Testis (tissue), 2 donors: ENCODE measurements around the gene FAM53B.

Experiments
- POLR2A ChIP-seq: fragments of 450-650 bp; IDR thresholded peaks from one replicate; pipeline ENCODE4 v1.6.1; 2017; ENCODE audit warnings: antibody characterized with exemption, mild to moderate bottlenecking, moderate library complexity
- TF ChIP-seq, protein P1 (sequence below), 3 experiments: fragments of 450-650 bp in 2 of 3; fragments of 200-600 bp in 1 of 3; sonication (generic) in 1 of 3; IDR thresholded peaks; one replicate each; pipeline ENCODE4 v1.5.1; 2016 to 2019; ENCODE audit warnings: antibody characterized with exemption in 3 of 3, mild to moderate bottlenecking in 2 of 3, moderate library complexity in 1 of 3

DNA sequence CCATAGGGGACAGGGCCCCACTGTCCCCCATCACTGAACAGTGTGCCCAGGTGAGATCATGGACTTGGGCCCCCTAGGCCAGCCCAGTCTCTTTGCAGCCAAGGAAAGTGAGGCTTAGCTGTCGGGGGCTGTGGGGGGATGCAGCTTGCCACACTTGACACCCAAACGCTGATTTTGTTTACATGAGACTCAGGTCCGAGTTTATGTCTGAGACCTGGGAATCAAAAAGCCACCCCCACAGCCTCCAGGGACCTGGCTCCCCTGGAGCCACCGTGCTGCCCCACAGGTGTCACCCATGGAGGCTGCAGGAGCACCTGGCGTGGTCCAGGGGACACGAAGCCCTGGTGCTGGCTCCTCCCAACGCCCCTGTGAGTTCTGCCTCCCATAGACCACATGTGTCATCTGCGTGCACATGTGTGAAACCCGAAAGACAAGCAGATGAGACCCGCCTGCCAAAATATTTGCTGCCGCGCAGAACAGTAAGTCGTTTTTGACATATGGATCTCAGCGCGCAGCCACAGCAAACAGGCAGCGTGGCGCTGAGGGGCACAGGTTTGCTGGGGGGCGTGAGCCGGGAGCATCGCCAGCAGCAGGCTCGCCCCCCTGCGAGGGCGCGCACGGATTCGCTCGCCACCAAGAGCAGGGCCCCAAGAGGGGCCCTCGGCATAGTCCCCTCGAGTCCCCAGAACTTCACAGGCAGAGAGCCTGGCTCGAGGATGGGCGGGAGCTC lies 170.3 kb downstream of the FAM53B start:
- TF ChIP-seq, protein P1, sequence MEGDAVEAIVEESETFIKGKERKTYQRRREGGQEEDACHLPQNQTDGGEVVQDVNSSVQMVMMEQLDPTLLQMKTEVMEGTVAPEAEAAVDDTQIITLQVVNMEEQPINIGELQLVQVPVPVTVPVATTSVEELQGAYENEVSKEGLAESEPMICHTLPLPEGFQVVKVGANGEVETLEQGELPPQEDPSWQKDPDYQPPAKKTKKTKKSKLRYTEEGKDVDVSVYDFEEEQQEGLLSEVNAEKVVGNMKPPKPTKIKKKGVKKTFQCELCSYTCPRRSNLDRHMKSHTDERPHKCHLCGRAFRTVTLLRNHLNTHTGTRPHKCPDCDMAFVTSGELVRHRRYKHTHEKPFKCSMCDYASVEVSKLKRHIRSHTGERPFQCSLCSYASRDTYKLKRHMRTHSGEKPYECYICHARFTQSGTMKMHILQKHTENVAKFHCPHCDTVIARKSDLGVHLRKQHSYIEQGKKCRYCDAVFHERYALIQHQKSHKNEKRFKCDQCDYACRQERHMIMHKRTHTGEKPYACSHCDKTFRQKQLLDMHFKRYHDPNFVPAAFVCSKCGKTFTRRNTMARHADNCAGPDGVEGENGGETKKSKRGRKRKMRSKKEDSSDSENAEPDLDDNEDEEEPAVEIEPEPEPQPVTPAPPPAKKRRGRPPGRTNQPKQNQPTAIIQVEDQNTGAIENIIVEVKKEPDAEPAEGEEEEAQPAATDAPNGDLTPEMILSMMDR (IDR thresholded peaks at IDR 0.05) = no peak
- TF ChIP-seq POLR2A = no peak
